ENCODE measurements around the gene NHP2.

The NHP2 gene

DNA sequence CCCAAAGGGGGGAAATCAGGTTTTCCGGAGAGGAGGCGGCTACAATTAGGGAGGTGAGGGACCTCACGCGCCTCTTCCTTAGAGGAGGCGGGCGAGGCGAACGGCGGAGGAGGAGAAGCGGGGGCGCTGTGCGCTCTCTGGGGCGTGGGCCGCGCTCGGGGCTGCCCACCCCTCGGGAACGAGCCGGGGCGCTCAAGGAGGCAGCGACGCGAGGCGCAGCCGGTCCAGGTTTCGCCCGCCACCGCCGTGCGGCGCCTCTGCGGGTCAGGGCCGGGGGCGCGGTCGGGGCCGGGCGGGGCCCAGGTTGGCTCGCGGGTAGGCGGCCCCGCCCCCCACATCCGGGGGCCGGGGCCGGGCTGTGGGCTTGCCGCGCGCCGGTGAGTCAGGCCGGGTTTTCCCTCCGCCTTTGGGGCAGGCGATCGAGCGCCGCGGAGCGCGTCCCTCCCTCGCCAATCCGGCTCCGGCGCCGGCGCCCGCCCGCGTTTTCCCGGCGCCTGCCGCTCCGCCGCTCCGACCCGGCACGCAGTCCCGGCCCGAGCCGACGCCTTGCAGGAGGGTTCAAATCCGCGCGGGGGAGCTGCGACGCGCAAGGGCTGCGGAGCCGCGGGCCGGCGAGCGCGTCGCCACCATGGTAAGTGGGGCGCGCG lies 40.4 kb downstream of the NHP2 start, which contains the start of gene N4BP3:
Gene N4BP3 (plus strand): TSS at position 392 of the 647 bp plus-strand sequence. CDS start 6,052 bp downstream, outside the sequence.
- DNase-seq = peak; percentile 76

DNA sequence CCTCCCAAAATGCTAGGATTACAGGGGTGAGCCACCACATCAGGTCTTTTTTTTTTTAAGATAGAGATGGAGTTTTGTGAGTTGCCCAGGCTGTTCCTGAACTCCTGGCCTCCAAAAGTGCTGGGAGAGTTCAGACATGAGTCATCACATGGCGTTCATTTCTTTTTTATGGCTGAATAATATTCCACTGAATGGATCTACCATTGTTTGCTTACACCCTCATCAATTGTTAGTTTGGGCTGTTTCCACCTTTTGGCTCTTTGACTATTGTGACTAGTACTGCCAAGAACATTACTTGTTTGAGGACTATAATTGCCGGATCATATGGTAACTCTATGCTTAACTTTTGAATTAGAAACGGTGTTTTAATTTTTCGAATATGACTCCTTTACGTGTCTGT lies 41.1 kb downstream of the NHP2 start:
- DNase-seq = no peak

DNA sequence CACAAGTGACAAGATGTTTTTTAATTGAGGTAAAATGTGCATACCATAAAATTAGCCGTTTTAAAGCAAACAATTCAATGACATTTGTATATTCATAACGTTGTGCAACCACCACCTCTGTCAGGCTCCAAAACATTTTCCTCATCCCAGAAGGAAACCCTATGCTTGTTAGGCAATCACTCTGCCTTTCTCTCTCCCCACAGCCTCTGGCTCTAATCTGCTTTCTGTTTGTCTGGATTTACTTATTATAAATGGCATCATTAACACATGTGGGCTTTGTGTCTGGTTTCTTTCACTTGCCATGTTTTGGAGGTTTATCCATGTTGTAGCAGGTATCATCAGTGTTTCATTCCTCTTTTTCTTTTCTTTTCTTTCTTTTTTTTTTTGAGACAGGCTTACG lies 41.8 kb downstream of the NHP2 start:
- no peak for DNase-seq

GRCh38 chr5:178110511-178110910 lies 43.2 kb downstream of the NHP2 start:
- no peak for DNase-seq

DNA sequence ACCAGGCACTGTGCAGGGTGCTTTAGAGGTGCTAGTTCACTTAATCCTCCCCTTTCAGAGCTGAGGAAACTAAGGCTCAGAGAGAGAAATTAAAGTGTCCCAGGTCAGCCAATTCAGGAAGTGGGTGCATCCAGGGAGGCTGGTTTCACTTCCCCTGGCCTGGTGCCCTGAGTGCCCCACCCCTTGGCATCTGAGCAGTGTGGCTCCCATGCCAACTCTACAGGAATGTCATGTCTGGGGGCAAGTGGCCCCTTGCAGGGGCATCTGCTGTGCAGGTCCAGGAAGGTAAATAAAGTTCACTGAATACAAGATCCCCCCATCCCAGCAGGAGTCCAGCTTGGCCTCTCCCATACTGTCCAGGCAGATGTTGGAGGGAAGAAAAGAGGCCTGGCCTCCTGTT lies 44.7 kb downstream of the NHP2 start:
- DNase-seq = no peak

GRCh38 chr5:178108446-178108845 lies 45.2 kb downstream of the NHP2 start:
- DNase-seq = no peak

- no peak for DNase-seq
Measured at GRCh38 chr5:178107756-178108310, 45.9 kb downstream of the NHP2 start.

DNA sequence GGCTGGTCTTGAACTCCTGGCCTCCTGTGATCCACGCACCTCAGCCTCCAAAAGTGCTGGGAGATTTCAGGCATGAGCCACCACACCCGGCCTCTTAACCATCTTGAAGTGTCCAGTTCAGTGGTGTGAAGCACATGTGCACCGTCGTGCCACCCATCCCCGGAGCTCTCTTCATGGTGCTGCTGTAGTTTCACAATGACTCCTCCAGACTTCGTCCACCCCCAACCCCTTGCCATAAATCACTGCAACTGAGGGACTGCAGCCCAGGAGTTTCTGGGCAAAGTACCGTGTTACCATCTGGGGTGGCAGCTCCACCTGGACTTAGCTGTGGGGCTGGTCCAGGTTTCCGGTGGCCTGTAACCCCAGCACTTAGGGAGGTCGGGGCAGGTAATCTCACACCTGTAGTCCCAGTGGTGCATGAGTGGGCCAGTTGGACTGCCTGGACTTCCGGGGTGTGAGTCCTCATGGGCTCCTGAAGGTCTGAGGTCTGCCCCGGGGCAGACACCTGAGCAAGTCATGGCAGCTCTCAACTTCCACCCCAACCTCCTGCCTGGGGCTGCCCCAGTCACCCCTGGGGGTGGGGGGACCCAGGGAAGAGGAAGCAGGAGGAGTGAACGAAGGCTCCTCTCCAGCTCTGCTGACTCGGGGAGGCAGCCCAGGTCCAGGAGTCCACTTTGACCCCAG lies 47.0 kb downstream of the NHP2 start:
- DNase-seq = no peak

DNA sequence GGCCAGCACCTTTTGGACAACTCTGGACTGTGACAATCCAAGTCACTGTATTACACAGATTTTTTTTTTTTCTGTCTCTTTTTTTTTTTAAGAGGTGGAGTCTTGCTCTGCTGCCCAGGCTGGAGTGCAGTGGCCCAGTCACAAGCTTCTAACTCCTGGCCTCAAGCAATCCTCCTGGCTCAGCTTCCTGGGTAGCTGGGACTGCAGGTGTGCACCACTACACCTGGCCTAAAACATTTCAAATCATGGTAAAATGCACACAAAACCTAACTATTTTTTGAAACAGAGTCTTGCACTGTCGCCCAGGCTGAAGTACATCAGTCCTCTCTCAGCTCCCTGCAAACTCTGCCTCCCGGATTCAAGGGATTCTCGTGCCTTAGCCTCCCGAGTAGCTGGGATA lies 47.6 kb downstream of the NHP2 start:
- DNase-seq = no peak

GRCh38 chr5:178104492-178104891 lies 49.2 kb downstream of the NHP2 start:
- no peak for DNase-seq

DNA sequence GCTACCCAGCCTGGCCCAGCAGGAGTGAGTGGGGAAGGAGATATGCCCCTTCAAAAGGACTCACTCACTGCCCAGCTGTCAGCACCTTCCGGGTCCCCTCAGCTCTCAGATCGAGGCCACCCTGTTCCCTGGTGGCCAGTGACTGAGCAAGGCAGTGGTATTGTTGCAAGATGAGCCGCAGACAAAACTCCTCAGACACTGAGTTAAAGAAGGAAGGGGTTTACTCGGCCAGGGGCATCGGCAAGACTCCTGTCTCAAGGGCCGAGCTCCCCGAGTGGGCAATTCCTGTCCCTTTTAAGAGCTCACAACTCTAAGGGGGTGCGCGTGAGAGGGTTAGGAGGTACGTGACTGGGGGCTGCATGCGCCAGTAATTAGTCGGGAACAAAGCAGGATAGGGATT lies 50.1 kb downstream of the NHP2 start:
- DNase-seq = no peak

Measured in femur (tissue), 1 donor.